GM21529 (cell line): ENCODE measurements around the gene OR4F6.

Experiments used
- ATAC-seq: cut with Tn5 transposase; IDR thresholded peaks from one replicate; pipeline ENCODE4 v1.9.1; 2021; ENCODE audit not compliant: unreplicated experiment

The OR4F6 gene

GRCh38 chr15:101804375-101804774 lies 1.1 kb downstream of the OR4F6 start:
- no peak for ATAC-seq

- no peak for ATAC-seq
Measured at GRCh38 chr15:101804941-101805340, 1.6 kb downstream of the OR4F6 start.

- ATAC-seq = no peak
Measured at GRCh38 chr15:101805605-101806345, 2.5 kb downstream of the OR4F6 start.

GRCh38 chr15:101807345-101807945 lies 4.1 kb downstream of the OR4F6 start:
- ATAC-seq = no peak

GRCh38 chr15:101808201-101808600 lies 4.9 kb downstream of the OR4F6 start:
- ATAC-seq = no peak

GRCh38 chr15:101810456-101810855 lies 7.1 kb downstream of the OR4F6 start:
- no peak for ATAC-seq

GRCh38 chr15:101810876-101811275 lies 7.6 kb downstream of the OR4F6 start:
- no peak for ATAC-seq

GRCh38 chr15:101811902-101812301 lies 8.6 kb downstream of the OR4F6 start, which contains the start of gene OR4F15:
OR4F15 (plus strand) TSS chr15:101812202; CDS start chr15:101818187, 5,985 bp downstream.
- ATAC-seq = no peak

GRCh38 chr15:101813803-101814534 lies 10.7 kb downstream of the OR4F6 start:
- no peak for ATAC-seq

- no peak for ATAC-seq
Measured at GRCh38 chr15:101820781-101821180, 17.5 kb downstream of the OR4F6 start.

GRCh38 chr15:101827257-101827656 lies 23.9 kb downstream of the OR4F6 start:
- no peak for ATAC-seq

- no peak for ATAC-seq
Measured at GRCh38 chr15:101828774-101829173, 25.5 kb downstream of the OR4F6 start.

- no peak for ATAC-seq
Measured at GRCh38 chr15:101841656-101842055, 38.3 kb downstream of the OR4F6 start.

- no peak for ATAC-seq
Measured at GRCh38 chr15:101844916-101845315, 41.6 kb downstream of the OR4F6 start.

- no peak for ATAC-seq
Measured at GRCh38 chr15:101852356-101852755, 49.0 kb downstream of the OR4F6 start.
